ENCODE data around the gene VASH1.

The VASH1 gene

GRCh38 chr14:76742185-76742584, 19.1 kb upstream of the VASH1 start:
- DNase-seq (ENCODE audit: low read depth in 2 of 2) = no peak

- no peak for DNase-seq (ENCODE audit: low read depth in 2 of 2)
Observed at GRCh38 chr14:76742966-76743365, 18.3 kb upstream of the VASH1 start.

GRCh38 chr14:76752744-76753143, 8.5 kb upstream of the VASH1 start:
- DNase-seq (ENCODE audit: low read depth in 2 of 2) = no peak

GRCh38 chr14:76753541-76754198, 7.6 kb upstream of the VASH1 start:
- DNase-seq (ENCODE audit: low read depth in 2 of 2) = no peak

GRCh38 chr14:76754586-76754985, 6.7 kb upstream of the VASH1 start:
- no peak for DNase-seq (ENCODE audit: low read depth in 2 of 2)

GRCh38 chr14:76755610-76756370, 5.5 kb upstream of the VASH1 start:
- no peak for DNase-seq (ENCODE audit: low read depth in 2 of 2)

GRCh38 chr14:76756371-76756750, 4.9 kb upstream of the VASH1 start:
- no peak for DNase-seq (ENCODE audit: low read depth in 2 of 2)

- no peak for DNase-seq (ENCODE audit: low read depth in 2 of 2)
Observed at GRCh38 chr14:76759589-76759988, 1.7 kb upstream of the VASH1 start.

- DNase-seq (ENCODE audit: low read depth in 2 of 2) = no peak
Observed at GRCh38 chr14:76760331-76761135, 735 bp upstream of the VASH1 start.

GRCh38 chr14:76761960-76762410, 717 bp downstream of the VASH1 start:
- no peak for DNase-seq (ENCODE audit: low read depth in 2 of 2)

- DNase-seq (ENCODE audit: low read depth in 2 of 2) = no peak
Observed at GRCh38 chr14:76762411-76763095, 1.3 kb downstream of the VASH1 start.

GRCh38 chr14:76763096-76764041, 2.1 kb downstream of the VASH1 start:
- DNase-seq (ENCODE audit: low read depth in 2 of 2) = no peak

- DNase-seq (ENCODE audit: low read depth in 2 of 2) = no peak
Observed at GRCh38 chr14:76765461-76765931, 4.2 kb downstream of the VASH1 start.

GRCh38 chr14:76767681-76768656, 6.7 kb downstream of the VASH1 start:
- peak; percentile 36 to 61 for DNase-seq (ENCODE audit: low read depth in 2 of 2)

- no peak for DNase-seq (ENCODE audit: low read depth in 2 of 2)
Observed at GRCh38 chr14:76768671-76769500, 7.6 kb downstream of the VASH1 start.

GRCh38 chr14:76769636-76770292, 8.5 kb downstream of the VASH1 start:
- no peak for DNase-seq (ENCODE audit: low read depth in 2 of 2)

GRCh38 chr14:76770521-76771436, 9.5 kb downstream of the VASH1 start:
- DNase-seq (ENCODE audit: low read depth in 2 of 2) = no peak

Data from stimulated activated CD8-positive, alpha-beta memory T cell treated with anti-CD3 and anti-CD28 coated beads, Interleukin-2, amount 100 ng/mL, for 48 hours (primary cell).